Endodermal cell (in vitro differentiated cells): ENCODE data around the gene ICA1L. TPM values are rescaled to one million over a fixed set of nuclear protein-coding genes. Genes with fewer than 3 reads are reported as not detected.

ENCODE experiments used
- DNase-seq: peaks from one replicate; pipeline ENCODE4 v3.0.0-alpha.2; 2017
- H3K27ac ChIP-seq: 2 replicates; pipeline ENCODE4 v1.5.1; 2013; ENCODE audit warnings: mild to moderate bottlenecking, low read depth, low read length, moderate library complexity
- H3K27me3 ChIP-seq: 2 replicates; pipeline ENCODE4 v1.6.1; 2013; ENCODE audit warnings: mild to moderate bottlenecking, low read length, moderate library complexity; ENCODE audit not compliant: insufficient read depth, control insufficient read depth, poor library complexity, severe bottlenecking
- H3K36me3 ChIP-seq: 2 replicates; pipeline ENCODE4 v1.7.0; 2013; ENCODE audit warnings: mild to moderate bottlenecking, low read length, moderate library complexity; ENCODE audit not compliant: control insufficient read depth, insufficient read depth
- H3K4me1 ChIP-seq: one replicate; pipeline ENCODE4 v1.7.0; 2013; ENCODE audit warnings: low read length; ENCODE audit not compliant: control insufficient read depth, insufficient read depth
- H3K4me3 ChIP-seq: 2 replicates; pipeline ENCODE4 v1.5.1; 2013; ENCODE audit warnings: mild to moderate bottlenecking, low read length, moderate library complexity
- H3K9ac ChIP-seq: 2 replicates; pipeline ENCODE4 v1.6.1; 2013; ENCODE audit warnings: mild to moderate bottlenecking, low read length, moderate library complexity; ENCODE audit not compliant: poor library complexity, severe bottlenecking; ENCODE audit errors: extremely low read depth
- H3K9me3 ChIP-seq: 2 replicates; pipeline ENCODE4 v1.6.1; 2013; ENCODE audit warnings: mild to moderate bottlenecking, low read length, moderate library complexity; ENCODE audit not compliant: control insufficient read depth
- H3K27ac Mint-ChIP-seq: 2 replicates; pipeline ENCODE4 v1.8.0; 2020; ENCODE audit warnings: mixed read lengths
- H3K27me3 Mint-ChIP-seq: 2 replicates; pipeline ENCODE4 v1.8.0; 2021; ENCODE audit warnings: mild to moderate bottlenecking, mixed read lengths; ENCODE audit not compliant: insufficient read depth
- H3K36me3 Mint-ChIP-seq: 2 replicates; pipeline ENCODE4 v1.8.0; 2020; ENCODE audit warnings: low read depth, mixed read lengths
- H3K4me1 Mint-ChIP-seq: 2 replicates; pipeline ENCODE4 v1.8.0; 2020; ENCODE audit warnings: mixed read lengths
- H3K4me3 Mint-ChIP-seq: 2 replicates; pipeline ENCODE4 v1.8.0; 2020; ENCODE audit warnings: mild to moderate bottlenecking, moderate library complexity, mixed read lengths
- H3K9me3 Mint-ChIP-seq: 2 replicates; pipeline ENCODE4 v1.8.0; 2020; ENCODE audit warnings: mild to moderate bottlenecking, mixed read lengths
- WGBS, 2 experiments: methylation state at CpG; one replicate each; pipeline versions ENCODE4 v1.1.5 to v1.1.7; 2013; ENCODE audit warnings: missing lambda C conversion rate in 2 of 2, mixed read lengths in 1 of 2; ENCODE audit not compliant: insufficient coverage in 1 of 2, insufficient read length in 1 of 2; 5-methylcytosine and 5-hydroxymethylcytosine counted together
- total RNA-seq, 2 donors: library from RNA; stranded (reverse); fragmentation: NEBNext Ultra II Directional in 1 of 2; extraction: Animal tissue kit (Norgen Biotek cat#: 25700) in 1 of 2; gene quantifications; 2 replicates in 1 of 2; 3 replicates in 1 of 2; pipeline ENCODE4 v1.2.1, GENCODE V29; 2021
- TF ChIP-seq, protein P1 (sequence below): fragments of 200-600 bp; sonication (generic); conservative IDR thresholded peaks from 2 replicates; pipeline ENCODE4 v1.5.0; 2021; ENCODE audit warnings: antibody characterized with exemption, mild to moderate bottlenecking

ICA1L gene
- total RNA-seq, 2 donors from 2014 or later, result 8.2 to 12.2 TPM

DNA sequence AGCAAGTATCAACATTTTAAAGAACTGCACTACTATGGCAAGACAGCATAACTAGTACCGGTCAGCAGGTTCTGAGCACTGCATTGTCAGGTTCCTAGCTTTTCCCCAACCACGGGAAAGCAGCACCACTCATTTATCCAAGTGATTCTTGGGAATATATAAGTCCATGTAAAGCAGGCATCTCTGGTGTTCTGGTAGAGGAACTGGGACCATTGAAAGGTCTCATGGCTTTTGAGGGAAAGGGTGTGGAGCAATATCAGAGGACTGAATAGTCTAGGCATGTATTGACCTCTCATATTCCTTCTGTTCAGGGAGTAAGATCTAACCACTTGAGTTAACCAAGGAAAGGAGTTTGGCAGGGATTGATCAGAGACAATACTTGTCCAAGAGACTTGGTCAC, 6.1 kb upstream of the ICA1L start:
- DNase-seq, result no peak
- Histone ChIP-seq H3K4me3 (no peak overlapping the region), H3K36me3 (peaks cover 32% of the 10 kb centered on the region), H3K4me1 (no peaks in the 10 kb centered on the region), H3K27me3 (no peaks in the 10 kb centered on the region), H3K27ac (no peak overlapping the region), H3K9me3 (no peaks in the 10 kb centered on the region), H3K9ac (no peak overlapping the region)
- Mint-ChIP-seq H3K9me3 (no peaks in the 10 kb centered on the region), H3K4me1 (no peaks in the 10 kb centered on the region), H3K27me3 (peaks cover 4% of the 10 kb centered on the region), H3K27ac (no peak overlapping the region), H3K4me3 (no peak overlapping the region), H3K36me3 (peaks cover 30% of the 10 kb centered on the region)
- whole genome bisulfite sequencing, 2 experiments, result 99 to 100% methylated on average over 1 to 2 of the region's 2 CpGs
- TF ChIP-seq, protein P1, sequence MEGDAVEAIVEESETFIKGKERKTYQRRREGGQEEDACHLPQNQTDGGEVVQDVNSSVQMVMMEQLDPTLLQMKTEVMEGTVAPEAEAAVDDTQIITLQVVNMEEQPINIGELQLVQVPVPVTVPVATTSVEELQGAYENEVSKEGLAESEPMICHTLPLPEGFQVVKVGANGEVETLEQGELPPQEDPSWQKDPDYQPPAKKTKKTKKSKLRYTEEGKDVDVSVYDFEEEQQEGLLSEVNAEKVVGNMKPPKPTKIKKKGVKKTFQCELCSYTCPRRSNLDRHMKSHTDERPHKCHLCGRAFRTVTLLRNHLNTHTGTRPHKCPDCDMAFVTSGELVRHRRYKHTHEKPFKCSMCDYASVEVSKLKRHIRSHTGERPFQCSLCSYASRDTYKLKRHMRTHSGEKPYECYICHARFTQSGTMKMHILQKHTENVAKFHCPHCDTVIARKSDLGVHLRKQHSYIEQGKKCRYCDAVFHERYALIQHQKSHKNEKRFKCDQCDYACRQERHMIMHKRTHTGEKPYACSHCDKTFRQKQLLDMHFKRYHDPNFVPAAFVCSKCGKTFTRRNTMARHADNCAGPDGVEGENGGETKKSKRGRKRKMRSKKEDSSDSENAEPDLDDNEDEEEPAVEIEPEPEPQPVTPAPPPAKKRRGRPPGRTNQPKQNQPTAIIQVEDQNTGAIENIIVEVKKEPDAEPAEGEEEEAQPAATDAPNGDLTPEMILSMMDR, result no peak

DNA sequence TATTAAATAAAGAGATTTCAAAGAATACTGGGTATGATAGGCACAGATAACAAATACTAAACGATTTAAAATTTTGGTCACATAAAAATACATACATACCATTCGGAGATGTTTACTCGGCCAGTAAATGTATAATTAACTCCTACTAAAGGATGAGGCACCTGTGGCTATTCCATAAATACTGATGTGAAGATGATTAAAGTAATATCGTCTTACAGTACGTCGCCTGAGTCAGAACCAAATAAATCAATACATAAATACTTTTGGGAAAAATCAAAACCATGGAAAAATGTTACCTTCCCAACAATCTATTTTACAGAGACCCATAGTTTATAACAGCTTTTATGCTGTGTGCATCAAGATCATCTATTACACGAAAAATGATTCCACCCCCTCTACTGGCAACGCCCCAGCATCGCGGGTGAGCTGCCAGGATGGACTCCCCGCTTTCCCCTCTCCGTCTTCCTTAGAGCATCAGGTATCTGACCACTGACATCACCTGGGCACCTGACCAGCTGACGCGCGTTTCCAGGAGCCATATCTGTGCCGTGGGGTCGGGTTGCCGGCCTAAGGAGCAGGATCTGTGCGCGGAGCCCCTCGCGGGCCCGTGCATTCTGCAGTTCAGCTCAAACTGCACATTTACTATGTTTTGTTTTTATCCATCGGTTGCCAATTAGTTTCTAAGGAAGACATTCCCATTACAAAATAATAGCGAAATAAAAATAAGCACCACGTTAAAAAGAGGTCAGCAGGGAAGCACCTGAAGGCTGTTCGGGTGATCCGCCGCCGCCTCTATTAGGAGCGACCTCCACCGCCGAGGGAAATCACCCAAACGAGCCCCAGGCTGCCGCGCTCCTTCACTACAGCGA, 901 bp downstream of the ICA1L start:
- TF ChIP-seq, protein P1, result peak; percentile 75
- Histone ChIP-seq H3K27me3 (no peaks in the 10 kb centered on the region), H3K9me3 (no peaks in the 10 kb centered on the region), H3K36me3 (no peaks in the 10 kb centered on the region), H3K27ac (no peak overlapping the region), H3K9ac (peak overlapping the region; percentile 82), H3K4me3 (peak overlapping the region; percentile 88), H3K4me1 (no peaks in the 10 kb centered on the region)
- Mint-ChIP-seq H3K27ac (peak overlapping the region; percentile 96), H3K4me1 (peaks cover 3% of the 10 kb centered on the region), H3K36me3 (no peaks in the 10 kb centered on the region), H3K9me3 (no peaks in the 10 kb centered on the region), H3K27me3 (peaks cover 11% of the 10 kb centered on the region), H3K4me3 (peak overlapping the region; percentile 84)
- 11 to 14% methylated on average over 12 to 37 of the region's 37 CpGs for WGBS, 2 experiments
- peak; percentile 92 for DNase-seq

DNA sequence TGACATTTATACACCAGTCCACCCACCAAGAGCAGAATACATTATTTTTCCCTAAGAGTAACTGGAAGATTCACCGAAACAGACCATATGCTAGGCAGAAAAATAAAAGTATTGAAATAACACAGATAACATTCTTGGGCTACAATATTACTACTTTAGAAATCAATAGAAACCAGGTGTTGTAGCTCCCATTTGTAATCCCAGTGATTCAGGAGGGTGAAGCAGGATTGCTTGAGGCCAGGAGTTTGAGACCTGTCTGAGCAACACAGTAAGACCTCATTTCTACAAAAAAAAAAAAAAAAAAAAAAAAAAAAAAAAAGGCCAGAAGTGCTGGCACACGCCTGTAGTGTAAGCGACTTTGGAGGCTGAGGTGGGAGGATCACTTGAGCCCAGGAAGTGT, 9.6 kb downstream of the ICA1L start:
- Mint-ChIP-seq H3K4me1 (no peaks in the 10 kb centered on the region), H3K27me3 (no peaks in the 10 kb centered on the region), H3K27ac (no peak overlapping the region), H3K4me3 (no peak overlapping the region), H3K9me3 (peaks cover 5% of the 10 kb centered on the region), H3K36me3 (no peaks in the 10 kb centered on the region)
- no peaks in the 10 kb centered on the region for H3K4me1 ChIP-seq
- TF ChIP-seq, protein P1, result no peak
- H3K9me3 ChIP-seq, result no peaks in the 10 kb centered on the region
- no peak overlapping the region for H3K9ac ChIP-seq
- no peaks in the 10 kb centered on the region for H3K36me3 ChIP-seq
- H3K27me3 ChIP-seq, result no peaks in the 10 kb centered on the region
- no peak overlapping the region for H3K4me3 ChIP-seq
- no peak for DNase-seq
- 100% methylated on average over 2 to 3 of the region's 3 CpGs for WGBS, 2 experiments
- no peak overlapping the region for H3K27ac ChIP-seq
